ENCODE measurements around the gene KHK.

Gene KHK

GRCh38 chr2:27051902-27052645, 34.5 kb upstream of the KHK start:
- TF ChIP-seq, protein P1, sequence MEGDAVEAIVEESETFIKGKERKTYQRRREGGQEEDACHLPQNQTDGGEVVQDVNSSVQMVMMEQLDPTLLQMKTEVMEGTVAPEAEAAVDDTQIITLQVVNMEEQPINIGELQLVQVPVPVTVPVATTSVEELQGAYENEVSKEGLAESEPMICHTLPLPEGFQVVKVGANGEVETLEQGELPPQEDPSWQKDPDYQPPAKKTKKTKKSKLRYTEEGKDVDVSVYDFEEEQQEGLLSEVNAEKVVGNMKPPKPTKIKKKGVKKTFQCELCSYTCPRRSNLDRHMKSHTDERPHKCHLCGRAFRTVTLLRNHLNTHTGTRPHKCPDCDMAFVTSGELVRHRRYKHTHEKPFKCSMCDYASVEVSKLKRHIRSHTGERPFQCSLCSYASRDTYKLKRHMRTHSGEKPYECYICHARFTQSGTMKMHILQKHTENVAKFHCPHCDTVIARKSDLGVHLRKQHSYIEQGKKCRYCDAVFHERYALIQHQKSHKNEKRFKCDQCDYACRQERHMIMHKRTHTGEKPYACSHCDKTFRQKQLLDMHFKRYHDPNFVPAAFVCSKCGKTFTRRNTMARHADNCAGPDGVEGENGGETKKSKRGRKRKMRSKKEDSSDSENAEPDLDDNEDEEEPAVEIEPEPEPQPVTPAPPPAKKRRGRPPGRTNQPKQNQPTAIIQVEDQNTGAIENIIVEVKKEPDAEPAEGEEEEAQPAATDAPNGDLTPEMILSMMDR (IDR thresholded peaks at IDR 0.05; ENCODE audit: borderline replicate concordance, insufficient read depth, low read depth, low read length): no peak
- peak overlapping the region; percentile 63 for H3K4me3 ChIP-seq (ENCODE audit: low read depth, low read length)

DNA sequence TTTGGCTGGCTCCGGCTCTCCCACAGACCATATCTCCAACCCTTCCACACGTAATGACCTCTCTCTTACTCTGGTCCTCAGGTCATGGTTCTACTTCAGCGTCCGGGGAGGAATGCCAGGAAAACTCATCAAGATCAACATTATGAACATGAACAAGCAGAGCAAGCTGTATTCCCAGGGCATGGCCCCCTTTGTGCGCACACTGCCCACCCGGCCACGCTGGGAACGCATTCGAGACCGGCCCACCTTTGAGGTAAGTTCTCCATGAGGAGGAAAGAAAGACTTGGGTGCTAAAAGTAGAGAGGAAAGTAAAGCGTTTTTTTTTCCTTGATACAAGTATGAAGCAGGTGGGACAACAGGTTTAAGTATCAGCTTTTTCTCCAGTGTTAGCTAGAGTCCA, 33.3 kb upstream of the KHK start:
- no peak overlapping the region for H3K4me3 ChIP-seq (ENCODE audit: low read depth, low read length)
- TF ChIP-seq, protein P1 (IDR thresholded peaks at IDR 0.05; ENCODE audit: borderline replicate concordance, insufficient read depth, low read depth, low read length): no peak

DNA sequence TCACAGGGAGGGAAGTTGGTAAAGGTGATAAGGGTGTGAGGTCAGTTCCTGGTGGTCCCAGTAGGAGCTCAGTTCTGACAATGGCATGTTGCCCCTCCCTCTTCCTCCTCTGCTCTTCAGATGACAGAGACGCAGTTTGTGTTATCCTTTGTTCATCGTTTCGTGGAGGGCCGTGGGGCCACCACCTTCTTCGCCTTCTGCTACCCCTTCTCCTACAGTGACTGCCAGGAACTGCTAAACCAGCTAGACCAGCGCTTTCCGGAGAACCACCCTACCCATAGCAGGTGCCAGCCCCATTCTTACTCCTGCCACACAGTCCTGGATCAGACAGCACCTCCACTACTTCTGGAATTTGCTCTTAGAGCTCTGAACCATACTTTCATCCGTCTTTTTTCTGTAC, 32.8 kb upstream of the KHK start:
- TF ChIP-seq, protein P1 (IDR thresholded peaks at IDR 0.05; ENCODE audit: borderline replicate concordance, insufficient read depth, low read depth, low read length): no peak
- no peak overlapping the region for H3K4me3 ChIP-seq (ENCODE audit: low read depth, low read length)

- H3K4me3 ChIP-seq (ENCODE audit: low read depth, low read length): no peak overlapping the region
- TF ChIP-seq, protein P1 (IDR thresholded peaks at IDR 0.05; ENCODE audit: borderline replicate concordance, insufficient read depth, low read depth, low read length): no peak
Measured at GRCh38 chr2:27054721-27055120, 31.9 kb upstream of the KHK start.

DNA sequence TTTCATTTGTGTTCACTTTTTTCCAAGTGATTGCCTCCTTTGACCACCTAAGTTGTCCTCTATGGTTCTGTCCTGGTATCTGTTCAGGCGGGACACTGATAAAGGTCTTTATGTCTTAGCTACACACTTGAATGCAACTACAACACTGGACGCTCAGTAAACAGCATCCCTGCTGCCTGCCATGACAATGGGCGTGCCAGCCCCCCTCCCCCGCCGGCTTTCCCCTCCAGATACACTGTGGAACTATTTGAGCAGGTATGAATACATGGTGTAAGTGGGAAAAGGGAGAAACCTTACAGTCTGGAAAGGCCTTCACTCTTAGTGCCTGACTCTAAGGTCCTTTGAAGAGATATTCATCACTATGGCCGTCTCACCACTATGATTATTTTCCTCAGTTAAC, 29.4 kb upstream of the KHK start:
- TF ChIP-seq, protein P1 (IDR thresholded peaks at IDR 0.05; ENCODE audit: borderline replicate concordance, insufficient read depth, low read depth, low read length): no peak
- no peak overlapping the region for H3K4me3 ChIP-seq (ENCODE audit: low read depth, low read length)

DNA sequence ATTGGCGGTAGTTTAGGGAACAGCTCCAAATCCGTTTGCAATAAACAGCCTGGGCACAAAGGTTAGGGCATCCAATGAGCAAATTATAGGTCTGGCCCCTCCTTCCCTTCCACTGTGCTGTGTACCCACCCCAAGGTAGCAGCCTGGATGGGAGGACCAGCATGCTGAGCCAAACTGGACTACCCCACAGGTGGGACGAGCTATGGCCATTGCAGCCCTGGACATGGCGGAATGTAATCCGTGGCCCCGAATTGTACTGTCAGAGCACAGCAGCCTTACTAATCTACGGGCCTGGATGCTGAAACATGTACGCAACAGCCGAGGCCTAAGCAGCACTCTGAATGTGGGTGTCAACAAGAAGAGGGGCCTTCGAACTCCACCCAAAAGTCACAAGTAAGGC, 28.4 kb upstream of the KHK start:
- H3K4me3 ChIP-seq (ENCODE audit: low read depth, low read length): no peak overlapping the region
- TF ChIP-seq, protein P1 (IDR thresholded peaks at IDR 0.05; ENCODE audit: borderline replicate concordance, insufficient read depth, low read depth, low read length): no peak

- TF ChIP-seq, protein P1 (IDR thresholded peaks at IDR 0.05; ENCODE audit: borderline replicate concordance, insufficient read depth, low read depth, low read length): no peak
- no peak overlapping the region for H3K4me3 ChIP-seq (ENCODE audit: low read depth, low read length)
Measured at GRCh38 chr2:27059141-27059820, 27.3 kb upstream of the KHK start.
